ENCODE results near the gene NAPG.
"Not testable (repeated sequence)": the region's sequence is repeated elsewhere in the genome, so short reads cannot be mapped to it uniquely, and the experiment has no call there.

- not testable (repeated sequence) for TF ChIP-seq CTCF (IDR thresholded peaks at IDR 0.05); POLR2AphosphoS5 (IDR thresholded peaks at IDR 0.05; ENCODE audit: insufficient read depth in 1 of 2, low read depth in 1 of 2); POLR2A (IDR thresholded peaks at IDR 0.05)
Measured at GRCh38 chr18:10505892-10506291, 19.9 kb upstream of the NAPG start.
